ENCODE measurements around the gene ZNF528.

ZNF528 gene

DNA sequence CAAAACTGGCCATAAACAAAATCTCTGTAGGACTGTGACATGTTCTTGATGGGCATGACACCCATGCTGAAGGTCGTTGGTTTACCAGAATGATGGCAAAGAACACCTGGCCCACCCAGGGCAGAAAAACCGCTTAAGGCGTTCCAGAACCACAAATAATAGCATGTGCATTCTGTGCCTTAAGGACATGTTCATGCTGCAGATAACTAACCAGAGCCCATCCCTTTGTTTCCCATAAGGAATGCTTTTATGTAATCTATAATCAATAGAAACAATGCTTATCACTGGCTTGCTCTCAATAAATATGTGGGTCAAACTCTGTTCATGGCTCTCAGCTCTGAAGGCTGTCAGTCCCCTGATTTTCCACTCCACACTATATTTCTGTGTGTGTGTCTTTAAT, 44.5 kb downstream of the ZNF528 start:
- H3K9me3 ChIP-seq (replicated peaks; ENCODE audit: insufficient read depth, low read length): no peaks in the 10 kb centered on the region
- H3K9me2 ChIP-seq (replicated peaks; ENCODE audit: insufficient read depth, low read length): no peaks in the 10 kb centered on the region
- H3K4me2 ChIP-seq (ENCODE audit: low read depth, low read length): no peak overlapping the region
- H3F3A ChIP-seq (ENCODE audit: insufficient read depth, low read length): no peaks in the 10 kb centered on the region
- H3K4me3 ChIP-seq (ENCODE audit: low read length): no peak overlapping the region
- no peak overlapping the region for H3K27ac ChIP-seq (ENCODE audit: low read length)
- no peak overlapping the region for H2AFZ ChIP-seq (ENCODE audit: low read length)
- H3K4me1 ChIP-seq (ENCODE audit: low read length): no peaks in the 10 kb centered on the region
- no peak overlapping the region for H3K9ac ChIP-seq (ENCODE audit: low read length)
- no peaks in the 10 kb centered on the region for H3K79me2 ChIP-seq (ENCODE audit: low read length)
- no peak for DNase-seq
- no peaks in the 10 kb centered on the region for H4K20me1 ChIP-seq (ENCODE audit: insufficient read depth, low read length)
- TF ChIP-seq CTCF (IDR thresholded peaks at IDR 0.05; ENCODE audit: low read length) (no peak), EZH2 (optimal IDR thresholded peaks at IDR 0.05; ENCODE audit: low read depth, low read length) (no peak), EZH2phosphoT487 (IDR thresholded peaks at IDR 0.05; ENCODE audit: low read length) (no peak)
- no peaks in the 10 kb centered on the region for H3K36me3 ChIP-seq (replicated peaks; ENCODE audit: insufficient read depth, low read length)
- H3K27me3 ChIP-seq (replicated peaks; ENCODE audit: insufficient read depth, low read length): no peaks in the 10 kb centered on the region

DNA sequence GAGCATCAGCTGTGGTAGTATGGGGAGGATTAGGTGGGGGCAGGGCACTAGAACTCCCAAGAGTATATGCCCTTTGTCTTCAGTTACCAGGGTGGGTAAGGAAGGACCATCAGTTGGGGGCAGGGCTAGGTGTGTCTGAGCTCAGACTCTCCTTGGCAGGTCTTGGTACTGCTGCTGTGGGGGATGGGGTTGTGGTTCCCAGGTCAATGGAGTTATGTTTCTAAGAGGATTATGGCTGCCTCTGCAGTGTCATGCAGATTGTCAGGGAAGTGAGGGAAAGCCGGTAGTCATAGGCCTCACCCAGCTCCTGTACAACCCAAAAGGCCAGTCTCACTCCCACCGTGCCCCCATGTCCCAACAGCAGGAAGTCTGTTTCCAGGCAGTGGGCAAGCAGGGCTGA, 46.9 kb downstream of the ZNF528 start:
- H4K20me1 ChIP-seq (ENCODE audit: insufficient read depth, low read length): no peaks in the 10 kb centered on the region
- no peak overlapping the region for H3K4me2 ChIP-seq (ENCODE audit: low read depth, low read length)
- no peaks in the 10 kb centered on the region for H3K36me3 ChIP-seq (replicated peaks; ENCODE audit: insufficient read depth, low read length)
- H3F3A ChIP-seq (ENCODE audit: insufficient read depth, low read length): no peaks in the 10 kb centered on the region
- H3K27me3 ChIP-seq (replicated peaks; ENCODE audit: insufficient read depth, low read length): no peaks in the 10 kb centered on the region
- H3K9me2 ChIP-seq (replicated peaks; ENCODE audit: insufficient read depth, low read length): no peaks in the 10 kb centered on the region
- no peak overlapping the region for H3K4me3 ChIP-seq (ENCODE audit: low read length)
- no peak overlapping the region for H3K27ac ChIP-seq (ENCODE audit: low read length)
- H3K79me2 ChIP-seq (ENCODE audit: low read length): no peaks in the 10 kb centered on the region
- no peak overlapping the region for H2AFZ ChIP-seq (ENCODE audit: low read length)
- H3K4me1 ChIP-seq (ENCODE audit: low read length): no peaks in the 10 kb centered on the region
- H3K9ac ChIP-seq (ENCODE audit: low read length): no peak overlapping the region
- no peak for TF ChIP-seq CTCF (IDR thresholded peaks at IDR 0.05; ENCODE audit: low read length)
- TF ChIP-seq EZH2 (optimal IDR thresholded peaks at IDR 0.05; ENCODE audit: low read depth, low read length): no peak
- TF ChIP-seq EZH2phosphoT487 (IDR thresholded peaks at IDR 0.05; ENCODE audit: low read length): no peak
- DNase-seq: no peak
- H3K9me3 ChIP-seq (replicated peaks; ENCODE audit: insufficient read depth, low read length): no peaks in the 10 kb centered on the region

- Histone ChIP-seq H3F3A (ENCODE audit: insufficient read depth, low read length) (no peaks in the 10 kb centered on the region), H3K79me2 (ENCODE audit: low read length) (no peaks in the 10 kb centered on the region), H3K9ac (ENCODE audit: low read length) (no peak overlapping the region), H4K20me1 (ENCODE audit: insufficient read depth, low read length) (no peaks in the 10 kb centered on the region), H3K27ac (ENCODE audit: low read length) (no peak overlapping the region), H3K4me3 (ENCODE audit: low read length) (no peak overlapping the region), H3K36me3 (replicated peaks; ENCODE audit: insufficient read depth, low read length) (no peaks in the 10 kb centered on the region), H2AFZ (ENCODE audit: low read length) (no peak overlapping the region), H3K9me2 (replicated peaks; ENCODE audit: insufficient read depth, low read length) (no peaks in the 10 kb centered on the region), H3K9me3 (replicated peaks; ENCODE audit: insufficient read depth, low read length) (no peaks in the 10 kb centered on the region), H3K4me2 (ENCODE audit: low read depth, low read length) (no peak overlapping the region), H3K4me1 (ENCODE audit: low read length) (no peaks in the 10 kb centered on the region), H3K27me3 (replicated peaks; ENCODE audit: insufficient read depth, low read length) (no peaks in the 10 kb centered on the region)
- DNase-seq: no peak
- no peak for TF ChIP-seq EZH2 (optimal IDR thresholded peaks at IDR 0.05; ENCODE audit: low read depth, low read length)
- TF ChIP-seq EZH2phosphoT487 (IDR thresholded peaks at IDR 0.05; ENCODE audit: low read length): no peak
- no peak for TF ChIP-seq CTCF (IDR thresholded peaks at IDR 0.05; ENCODE audit: low read length)
Observed at GRCh38 chr19:52451241-52451640, 53.6 kb downstream of the ZNF528 start.
